SKM-1 treated with dmso at 0.1 percent for 144 hours (cell line): Measurements from ENCODE around the gene HNF1A.
A peak's percentile ranks its signal among the peaks of the same experiment; 100 is the strongest.

Experiments used
- DNase-seq: peaks from one replicate; lab custom pipeline; 2025; ENCODE audit not compliant: unreplicated experiment; lab: John Stamatoyannopoulos, UW

Gene HNF1A

GRCh38 chr12:120984351-120984898, 6.1 kb downstream of the HNF1A start:
- DNase-seq, result no peak

- no peak for DNase-seq
Measured at GRCh38 chr12:120988234-120988633, 9.9 kb downstream of the HNF1A start.

GRCh38 chr12:120988658-120989057, 10.3 kb downstream of the HNF1A start:
- DNase-seq, result no peak

GRCh38 chr12:120989687-120990086, 11.3 kb downstream of the HNF1A start:
- no peak for DNase-seq

- no peak for DNase-seq
Measured at GRCh38 chr12:120990487-120991055, 12.2 kb downstream of the HNF1A start.

GRCh38 chr12:120991965-120992364, 13.6 kb downstream of the HNF1A start:
- DNase-seq, result no peak

GRCh38 chr12:120992989-120993388, 14.6 kb downstream of the HNF1A start:
- DNase-seq, result no peak

GRCh38 chr12:120993496-120993895, 15.2 kb downstream of the HNF1A start:
- DNase-seq, result no peak

- DNase-seq, result no peak
Measured at GRCh38 chr12:120994059-120994458, 15.7 kb downstream of the HNF1A start.

- no peak for DNase-seq
Measured at GRCh38 chr12:120994589-120995337, 16.4 kb downstream of the HNF1A start.

GRCh38 chr12:120996133-120996746, 17.9 kb downstream of the HNF1A start:
- DNase-seq, result no peak

GRCh38 chr12:120997448-120997847, 19.1 kb downstream of the HNF1A start:
- DNase-seq, result no peak

- no peak for DNase-seq
Measured at GRCh38 chr12:120998435-120998834, 20.1 kb downstream of the HNF1A start.

GRCh38 chr12:120999191-121000120, 21.1 kb downstream of the HNF1A start:
- DNase-seq, result no peak

- DNase-seq, result no peak
Measured at GRCh38 chr12:121000530-121000929, 22.2 kb downstream of the HNF1A start.

- no peak for DNase-seq
Measured at GRCh38 chr12:121001060-121001459, 22.7 kb downstream of the HNF1A start.

GRCh38 chr12:121001841-121002483, 23.6 kb downstream of the HNF1A start:
- DNase-seq, result no peak

GRCh38 chr12:121003650-121004049, 25.3 kb downstream of the HNF1A start:
- DNase-seq, result peak; percentile 5

GRCh38 chr12:121004253-121004815, 26.0 kb downstream of the HNF1A start:
- no peak for DNase-seq

GRCh38 chr12:121005346-121005815, 27.0 kb downstream of the HNF1A start:
- peak; percentile 0 for DNase-seq
